Endodermal cell (in vitro differentiated cells): ENCODE results near the gene ZMIZ1. TPM values are rescaled to one million over a fixed set of nuclear protein-coding genes. Genes with fewer than 3 reads are reported as not detected.

Source experiments
- DNase-seq: peaks from one replicate; pipeline ENCODE4 v3.0.0-alpha.2; 2017
- H3K27ac ChIP-seq: 2 replicates; pipeline ENCODE4 v1.5.1; 2013; ENCODE audit warnings: mild to moderate bottlenecking, low read depth, low read length, moderate library complexity
- H3K27me3 ChIP-seq: 2 replicates; pipeline ENCODE4 v1.6.1; 2013; ENCODE audit warnings: mild to moderate bottlenecking, low read length, moderate library complexity; ENCODE audit not compliant: insufficient read depth, control insufficient read depth, poor library complexity, severe bottlenecking
- H3K36me3 ChIP-seq: 2 replicates; pipeline ENCODE4 v1.7.0; 2013; ENCODE audit warnings: mild to moderate bottlenecking, low read length, moderate library complexity; ENCODE audit not compliant: control insufficient read depth, insufficient read depth
- H3K4me1 ChIP-seq: one replicate; pipeline ENCODE4 v1.7.0; 2013; ENCODE audit warnings: low read length; ENCODE audit not compliant: control insufficient read depth, insufficient read depth
- H3K4me3 ChIP-seq: 2 replicates; pipeline ENCODE4 v1.5.1; 2013; ENCODE audit warnings: mild to moderate bottlenecking, low read length, moderate library complexity
- H3K9ac ChIP-seq: 2 replicates; pipeline ENCODE4 v1.6.1; 2013; ENCODE audit warnings: mild to moderate bottlenecking, low read length, moderate library complexity; ENCODE audit not compliant: poor library complexity, severe bottlenecking; ENCODE audit errors: extremely low read depth
- H3K9me3 ChIP-seq: 2 replicates; pipeline ENCODE4 v1.6.1; 2013; ENCODE audit warnings: mild to moderate bottlenecking, low read length, moderate library complexity; ENCODE audit not compliant: control insufficient read depth
- H3K27ac Mint-ChIP-seq: 2 replicates; pipeline ENCODE4 v1.8.0; 2020; ENCODE audit warnings: mixed read lengths
- H3K27me3 Mint-ChIP-seq: 2 replicates; pipeline ENCODE4 v1.8.0; 2021; ENCODE audit warnings: mild to moderate bottlenecking, mixed read lengths; ENCODE audit not compliant: insufficient read depth
- H3K36me3 Mint-ChIP-seq: 2 replicates; pipeline ENCODE4 v1.8.0; 2020; ENCODE audit warnings: low read depth, mixed read lengths
- H3K4me1 Mint-ChIP-seq: 2 replicates; pipeline ENCODE4 v1.8.0; 2020; ENCODE audit warnings: mixed read lengths
- H3K4me3 Mint-ChIP-seq: 2 replicates; pipeline ENCODE4 v1.8.0; 2020; ENCODE audit warnings: mild to moderate bottlenecking, moderate library complexity, mixed read lengths
- H3K9me3 Mint-ChIP-seq: 2 replicates; pipeline ENCODE4 v1.8.0; 2020; ENCODE audit warnings: mild to moderate bottlenecking, mixed read lengths
- WGBS, 2 experiments: methylation state at CpG; one replicate each; pipeline versions ENCODE4 v1.1.5 to v1.1.7; 2013; ENCODE audit warnings: missing lambda C conversion rate in 2 of 2, mixed read lengths in 1 of 2; ENCODE audit not compliant: insufficient coverage in 1 of 2, insufficient read length in 1 of 2; 5-methylcytosine and 5-hydroxymethylcytosine counted together
- total RNA-seq, 2 donors: library from RNA; stranded (reverse); fragmentation: NEBNext Ultra II Directional in 1 of 2; extraction: Animal tissue kit (Norgen Biotek cat#: 25700) in 1 of 2; gene quantifications; 2 replicates in 1 of 2; 3 replicates in 1 of 2; pipeline ENCODE4 v1.2.1, GENCODE V29; 2021
- TF ChIP-seq, protein P1 (sequence below): fragments of 200-600 bp; sonication (generic); conservative IDR thresholded peaks from 2 replicates; pipeline ENCODE4 v1.5.0; 2021; ENCODE audit warnings: antibody characterized with exemption, mild to moderate bottlenecking

ZMIZ1 gene
- total RNA-seq, 2 donors from 2014 or later = 65.3 to 67.5 TPM

DNA sequence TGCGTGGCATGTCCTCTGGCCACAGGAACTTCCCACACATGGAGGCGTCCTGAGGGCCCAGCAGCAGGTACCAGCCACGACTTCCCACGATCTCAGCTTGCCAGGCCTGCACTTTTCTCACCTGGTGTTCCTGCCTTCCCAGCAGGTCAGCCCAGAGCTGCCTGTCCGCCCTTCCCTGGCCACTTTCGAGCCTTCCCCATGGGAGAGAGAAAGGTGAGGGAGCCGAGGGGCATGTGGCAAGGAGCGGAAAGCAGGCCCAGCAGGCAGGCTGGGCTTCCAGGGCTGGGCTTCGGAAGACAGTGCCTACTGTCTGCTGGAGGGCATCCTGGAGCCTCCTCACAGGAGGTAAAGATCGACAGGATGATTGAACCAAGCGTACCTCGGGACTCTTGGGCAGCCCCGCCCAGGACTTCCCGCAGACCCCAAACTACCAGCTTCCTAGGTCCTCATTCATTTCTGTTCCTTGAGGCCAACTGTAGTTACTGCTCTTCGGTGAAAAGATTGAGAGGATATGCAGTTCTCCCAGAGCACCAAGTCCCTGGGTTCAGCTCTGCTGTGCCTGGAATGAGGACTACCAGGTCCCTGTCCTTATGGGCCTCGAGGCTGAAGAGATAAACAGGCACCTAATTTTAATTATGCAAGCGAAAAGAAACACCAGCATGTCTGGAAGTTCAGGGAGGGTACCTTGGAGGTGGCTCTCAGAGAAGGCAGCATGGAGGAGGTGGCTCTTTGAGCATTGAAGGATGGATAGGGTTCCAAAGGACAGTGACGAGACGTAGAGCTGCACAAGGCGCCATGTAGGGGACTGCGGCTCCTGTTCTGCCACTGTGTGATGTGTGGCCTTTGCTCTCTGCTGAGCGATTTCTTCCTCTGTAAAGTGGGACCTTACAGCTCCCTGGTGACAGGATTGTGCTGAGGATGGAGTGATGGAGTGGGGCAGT lies 87.8 kb downstream of the ZMIZ1 start:
- Histone ChIP-seq H3K36me3 (peaks cover 20% of the 10 kb centered on the region), H3K27ac (peak overlapping the region; percentile 85), H3K27me3 (no peaks in the 10 kb centered on the region), H3K9me3 (no peaks in the 10 kb centered on the region), H3K4me1 (peaks cover 39% of the 10 kb centered on the region), H3K4me3 (no peak overlapping the region), H3K9ac (peak overlapping the region; percentile 74)
- WGBS, 2 experiments = 87 to 88% methylated on average over 16 to 22 of the region's 22 CpGs
- H3K4me1 Mint-ChIP-seq = peaks cover 49% of the 10 kb centered on the region
- no peaks in the 10 kb centered on the region for H3K9me3 Mint-ChIP-seq
- H3K27ac Mint-ChIP-seq = peak overlapping the region; percentile 99
- no peaks in the 10 kb centered on the region for H3K27me3 Mint-ChIP-seq
- TF ChIP-seq, protein P1, sequence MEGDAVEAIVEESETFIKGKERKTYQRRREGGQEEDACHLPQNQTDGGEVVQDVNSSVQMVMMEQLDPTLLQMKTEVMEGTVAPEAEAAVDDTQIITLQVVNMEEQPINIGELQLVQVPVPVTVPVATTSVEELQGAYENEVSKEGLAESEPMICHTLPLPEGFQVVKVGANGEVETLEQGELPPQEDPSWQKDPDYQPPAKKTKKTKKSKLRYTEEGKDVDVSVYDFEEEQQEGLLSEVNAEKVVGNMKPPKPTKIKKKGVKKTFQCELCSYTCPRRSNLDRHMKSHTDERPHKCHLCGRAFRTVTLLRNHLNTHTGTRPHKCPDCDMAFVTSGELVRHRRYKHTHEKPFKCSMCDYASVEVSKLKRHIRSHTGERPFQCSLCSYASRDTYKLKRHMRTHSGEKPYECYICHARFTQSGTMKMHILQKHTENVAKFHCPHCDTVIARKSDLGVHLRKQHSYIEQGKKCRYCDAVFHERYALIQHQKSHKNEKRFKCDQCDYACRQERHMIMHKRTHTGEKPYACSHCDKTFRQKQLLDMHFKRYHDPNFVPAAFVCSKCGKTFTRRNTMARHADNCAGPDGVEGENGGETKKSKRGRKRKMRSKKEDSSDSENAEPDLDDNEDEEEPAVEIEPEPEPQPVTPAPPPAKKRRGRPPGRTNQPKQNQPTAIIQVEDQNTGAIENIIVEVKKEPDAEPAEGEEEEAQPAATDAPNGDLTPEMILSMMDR = no peak
- peaks cover 5% of the 10 kb centered on the region for H3K36me3 Mint-ChIP-seq
- H3K4me3 Mint-ChIP-seq = peak overlapping the region; percentile 30
- peak; percentile 70 for DNase-seq

DNA sequence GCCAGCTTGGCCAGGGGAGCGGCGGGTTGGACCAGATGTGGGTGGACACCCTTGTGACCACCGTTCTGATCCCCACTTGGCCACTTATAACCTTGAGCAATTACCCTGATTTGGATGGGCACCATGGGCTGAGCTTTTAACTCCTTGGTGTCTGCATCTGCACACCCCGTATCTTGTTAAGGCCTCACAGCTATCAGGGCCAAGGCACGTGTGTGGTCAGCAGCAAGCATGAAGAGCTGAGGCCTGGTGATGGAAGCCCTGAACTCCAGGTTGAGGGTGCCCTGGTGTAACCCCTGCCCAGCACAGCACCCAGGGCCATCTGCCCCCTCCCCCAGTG lies 89.2 kb downstream of the ZMIZ1 start:
- H3K27ac Mint-ChIP-seq = peak overlapping the region; percentile 99
- no peaks in the 10 kb centered on the region for H3K9me3 ChIP-seq
- peak overlapping the region; percentile 85 for H3K27ac ChIP-seq
- no peak for DNase-seq
- H3K27me3 ChIP-seq = no peaks in the 10 kb centered on the region
- peaks cover 7% of the 10 kb centered on the region for H3K36me3 Mint-ChIP-seq
- WGBS, 2 experiments = 65 to 68% methylated on average over 3 to 5 of the region's 5 CpGs
- H3K4me1 Mint-ChIP-seq = peaks cover 44% of the 10 kb centered on the region
- H3K4me1 ChIP-seq = peaks cover 35% of the 10 kb centered on the region
- no peaks in the 10 kb centered on the region for H3K27me3 Mint-ChIP-seq
- peaks cover 24% of the 10 kb centered on the region for H3K36me3 ChIP-seq
- H3K4me3 Mint-ChIP-seq = peak overlapping the region; percentile 30
- peak overlapping the region; percentile 74 for H3K9ac ChIP-seq
- no peak overlapping the region for H3K4me3 ChIP-seq
- TF ChIP-seq, protein P1 = no peak
- no peaks in the 10 kb centered on the region for H3K9me3 Mint-ChIP-seq

DNA sequence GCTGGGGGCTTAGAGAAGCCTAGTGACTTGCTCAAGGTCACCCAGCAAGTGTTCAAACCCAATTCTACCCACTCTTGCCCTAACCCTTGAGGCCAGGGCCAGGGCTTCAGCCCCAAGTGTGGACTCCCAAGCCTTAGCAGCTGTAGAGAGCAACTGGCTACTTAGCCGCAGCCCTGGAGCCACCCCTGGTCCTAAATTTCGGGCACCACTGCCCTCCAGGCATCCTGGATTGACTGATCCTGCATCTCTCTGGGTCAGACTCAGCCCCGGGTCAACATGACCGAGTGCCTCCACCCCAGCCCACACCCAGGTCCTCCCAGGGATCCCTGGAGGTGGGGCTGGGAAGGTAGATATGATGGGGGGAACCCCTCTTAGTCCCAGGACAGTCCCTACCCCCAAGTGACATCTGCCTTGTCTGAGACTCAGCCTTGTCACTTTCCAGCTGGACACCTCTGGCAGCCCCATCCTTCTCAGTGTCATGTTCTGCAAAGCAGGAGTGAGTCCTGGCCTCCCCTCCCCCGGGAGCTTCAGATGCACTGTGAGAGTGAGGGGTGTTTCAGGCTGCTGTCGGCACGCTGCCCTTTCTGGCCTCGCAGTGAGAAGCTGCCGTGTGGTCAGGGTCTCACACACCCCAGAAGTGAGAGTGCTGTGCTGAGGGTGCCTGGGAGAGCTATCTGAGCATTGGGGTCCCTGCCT lies 89.8 kb downstream of the ZMIZ1 start:
- H3K27me3 ChIP-seq = no peaks in the 10 kb centered on the region
- no peaks in the 10 kb centered on the region for H3K9me3 Mint-ChIP-seq
- peak overlapping the region; percentile 85 for H3K27ac ChIP-seq
- H3K9ac ChIP-seq = peak overlapping the region; percentile 74
- TF ChIP-seq, protein P1 = no peak
- no peaks in the 10 kb centered on the region for H3K27me3 Mint-ChIP-seq
- H3K4me1 Mint-ChIP-seq = peaks cover 44% of the 10 kb centered on the region
- peak overlapping the region; percentile 99 for H3K27ac Mint-ChIP-seq
- peaks cover 23% of the 10 kb centered on the region for H3K36me3 ChIP-seq
- WGBS, 2 experiments = 83 to 84% methylated on average over 4 to 9 of the region's 9 CpGs
- H3K9me3 ChIP-seq = no peaks in the 10 kb centered on the region
- no peak overlapping the region for H3K4me3 ChIP-seq
- peaks cover 35% of the 10 kb centered on the region for H3K4me1 ChIP-seq
- H3K4me3 Mint-ChIP-seq = no peak overlapping the region
- DNase-seq = peak; percentile 78
- peaks cover 10% of the 10 kb centered on the region for H3K36me3 Mint-ChIP-seq
